ENCODE results near the gene KIFC1. TPM values are rescaled to one million over a fixed set of nuclear protein-coding genes. Genes with fewer than 3 reads are reported as not detected.

Gene KIFC1
- total RNA-seq, 1 experiment from 2014 or later: 73.8 TPM

- H2AFZ ChIP-seq (ENCODE audit: low read length): no peak overlapping the region
- no peak overlapping the region for H3K18ac ChIP-seq (ENCODE audit: insufficient read length, low read depth, low read length)
- H3K4me2 ChIP-seq (ENCODE audit: insufficient read depth, insufficient read length, low read length): peak overlapping the region; percentile 96
- peaks cover 21% of the 10 kb centered on the region for H3K23me2 ChIP-seq (ENCODE audit: insufficient read length, low read depth, low read length, poor library complexity, severe bottlenecking)
- no peak overlapping the region for H4K91ac ChIP-seq (ENCODE audit: insufficient read length, low read depth, low read length)
- H2BK120ac ChIP-seq (ENCODE audit: low read depth, low read length, poor library complexity, severe bottlenecking): no peak overlapping the region
- no peaks in the 10 kb centered on the region for H3K27me3 ChIP-seq (ENCODE audit: insufficient read depth, low read length)
- no peak overlapping the region for H2AK5ac ChIP-seq (ENCODE audit: insufficient read length, low read length)
- Mint-ChIP-seq H3K4me1 (peaks cover 46 to 59% of the 10 kb centered on the region in 2 experiments), H3K27me3 (ENCODE audit: low read depth) (peaks cover 1% of the 10 kb centered on the region), H3K9me3 (no peaks in the 10 kb centered on the region), H3K27ac (peak overlapping the region in 2 of 3 experiments; percentile 48 to 97; a peak in 4 of 7 replicates), H3K4me3 (peak overlapping the region; percentile 97 to 98), H3K36me3 (ENCODE audit: insufficient read depth in 1 of 3, low read depth in 3 of 3) (peaks cover 30 to 52% (median 50%) of the 10 kb centered on the region in 3 experiments)
- no peak overlapping the region for H4K5ac ChIP-seq (ENCODE audit: insufficient read length, low read depth, low read length)
- WGBS (ENCODE audit: extremely low coverage, insufficient read length, low lambda C conversion rate): no CpG with 5 or more reads among the region's 12 CpGs
- H3K56ac ChIP-seq (ENCODE audit: insufficient read length, low read depth, low read length): no peak overlapping the region
- no peak overlapping the region for H2BK12ac ChIP-seq (ENCODE audit: insufficient read length, low read depth, low read length)
- TF ChIP-seq CTCF (conservative IDR thresholded peaks at IDR 0.05): no peak
- no peak overlapping the region for H3K4ac ChIP-seq (ENCODE audit: low read depth, low read length)
- H3K14ac ChIP-seq (ENCODE audit: insufficient read depth, low read length): no peak overlapping the region
- H3T11ph ChIP-seq (ENCODE audit: low read length): no peak overlapping the region
- H3K4me1 ChIP-seq (ENCODE audit: insufficient read depth, low read length): peaks cover 3% of the 10 kb centered on the region; the same call in 1 of the 2 replicates
- no peaks in the 10 kb centered on the region for H4K20me1 ChIP-seq (ENCODE audit: control insufficient read depth, insufficient read depth, insufficient read length)
- no peak overlapping the region for H2BK15ac ChIP-seq (ENCODE audit: low read depth, low read length)
- no peak overlapping the region for H3K27ac ChIP-seq (ENCODE audit: insufficient read length, low read depth, low read length)
- DNase-seq: no peak
- no peaks in the 10 kb centered on the region for H3K79me1 ChIP-seq (ENCODE audit: insufficient read depth, low read depth, low read length, poor library complexity, severe bottlenecking)
- peak overlapping the region; percentile 81 for H3K9ac ChIP-seq (ENCODE audit: extremely low read depth, insufficient read length, low read length)
- peaks cover 10% of the 10 kb centered on the region; the same call in 1 of the 2 replicates for H3K79me2 ChIP-seq (ENCODE audit: insufficient read depth, low read length)
- H2BK5ac ChIP-seq (ENCODE audit: insufficient read length, low read length): no peak overlapping the region
- no peak overlapping the region for H3K23ac ChIP-seq (ENCODE audit: insufficient read length, low read depth, low read length)
- H4K8ac ChIP-seq (replicated peaks; ENCODE audit: insufficient read length, low read depth, low read length): no peak overlapping the region
- no peak overlapping the region for H2BK20ac ChIP-seq (ENCODE audit: low read depth, low read length, poor library complexity, severe bottlenecking)
- H3K9me3 ChIP-seq (ENCODE audit: control insufficient read depth, low read depth, low read length): no peaks in the 10 kb centered on the region
Measured at GRCh38 chr6:33416386-33417127, 24.9 kb downstream of the KIFC1 start.
